ENCODE data around the gene PCSK5. TPM values are rescaled to one million over a fixed set of nuclear protein-coding genes. Genes with fewer than 3 reads are reported as not detected.

The PCSK5 gene
- total and polyA plus RNA-seq, 2 of the 8 experiments (the other 6 are each of a cell fraction or from before 2014, with no cell fraction given): 5.5 to 10.7 TPM

- Histone ChIP-seq H3K18ac (ENCODE audit: extremely low read depth, low read length) (no peak overlapping the region), H3K4me3 (ENCODE audit: extremely low read depth in 1 of 4, insufficient read depth in 2 of 4, low read depth in 3 of 4, low read length in 4 of 4) (no peak overlapping the region), H3K36me3 (ENCODE audit: control insufficient read depth in 2 of 4, insufficient read depth in 4 of 4, low read length in 3 of 4) (no peaks in the 10 kb centered on the region), H3K4ac (replicated peaks; ENCODE audit: insufficient read length, low read depth, low read length) (no peak overlapping the region), H4K91ac (replicated peaks; ENCODE audit: insufficient read length, low read length) (no peak overlapping the region), H3K79me1 (ENCODE audit: low read depth, low read length) (peaks cover 5% of the 10 kb centered on the region; the same call in 1 of the 2 replicates), H2BK5ac (ENCODE audit: low read depth, low read length) (no peak overlapping the region), H3K9me3 (ENCODE audit: insufficient read depth in 2 of 2, low read depth in 1 of 2, low read length in 1 of 2) (no peaks in the 10 kb centered on the region), H3K9ac (replicated peaks in 1 of 4; ENCODE audit: extremely low read depth in 1 of 4, low read depth in 3 of 4, low read length in 3 of 4) (no peak overlapping the region), H3K56ac (replicated peaks; ENCODE audit: insufficient read length, low read depth, low read length) (no peak overlapping the region), H3K4me2 (ENCODE audit: insufficient read depth in 1 of 2, low read depth in 2 of 2, low read length in 2 of 2) (no peak overlapping the region), H2AK5ac (ENCODE audit: low read depth, low read length) (no peak overlapping the region), H4K20me1 (replicated peaks in 1 of 2; ENCODE audit: control insufficient read depth in 1 of 2, insufficient read depth in 2 of 2, low read length in 2 of 2) (peaks cover 0 to 2% of the 10 kb centered on the region in 2 experiments), H3K4me1 (replicated peaks in 1 of 4; ENCODE audit: control insufficient read depth in 3 of 4, insufficient read depth in 4 of 4, low read length in 3 of 4) (peaks cover 0 to 8% (median 4%) of the 10 kb centered on the region in 4 experiments; a peak in 1 of 7 replicates), H3K23ac (ENCODE audit: insufficient read length) (no peak overlapping the region), H2BK20ac (ENCODE audit: low read length) (no peak overlapping the region), H4K8ac (ENCODE audit: extremely low read depth, insufficient read depth, low read length) (peak overlapping the region; percentile 31; the same call in 1 of the 2 replicates), H3K23me2 (ENCODE audit: low read depth, low read length) (no peaks in the 10 kb centered on the region), H2BK120ac (replicated peaks; ENCODE audit: low read depth, low read length) (no peak overlapping the region), H3K27ac (ENCODE audit: low read depth, low read length) (no peak overlapping the region), H3K79me2 (ENCODE audit: control insufficient read depth in 1 of 2, insufficient read depth in 2 of 2, low read length in 2 of 2) (peaks cover 0 to 75% of the 10 kb centered on the region in 2 experiments; a peak in 3 of 4 replicates), H4K5ac (ENCODE audit: insufficient read length, low read depth, low read length) (no peak overlapping the region), H2AFZ (ENCODE audit: low read length) (no peak overlapping the region), H3K14ac (ENCODE audit: insufficient read length) (no peak overlapping the region), H2BK12ac (ENCODE audit: low read depth, low read length) (no peak overlapping the region), H3K27me3 (replicated peaks in 1 of 4; ENCODE audit: control insufficient read depth in 3 of 4, extremely low read depth in 1 of 4, insufficient read depth in 3 of 4, low read length in 3 of 4) (no peaks in the 10 kb centered on the region), H2BK15ac (ENCODE audit: low read length) (no peak overlapping the region)
- FAIRE-seq (no peak), DNase-seq (ENCODE audit: low read depth in 1 of 2, low spot score in 2 of 2) (no peak)
- WGBS, 2 experiments (ENCODE audit: extremely low coverage in 1 of 2, insufficient coverage in 1 of 2, insufficient read length in 1 of 2, insufficient replicate concordance in 2 of 2, low coverage in 1 of 2, low lambda C conversion rate in 2 of 2, missing lambda C conversion rate in 1 of 2): 87% methylated on average over 4 of the region's 4 CpGs; no CpG with 5 or more reads in 1 of the 2 experiments
- ChIA-PET CTCF (ENCODE audit: partially characterized antibody) (no interaction called here), POLR2A (ENCODE audit: partially characterized antibody) (no interaction called here)
- TF ChIP-seq CREB1 (IDR thresholded peaks at IDR 0.05) (no peak), ATF3 (IDR thresholded peaks at IDR 0.05; ENCODE audit: insufficient read depth, low read depth, low read length) (no peak), SRF (IDR thresholded peaks at IDR 0.05; ENCODE audit: low read depth, low read length) (no peak), HDAC6 (IDR thresholded peaks at IDR 0.05; ENCODE audit: low read depth, low read length) (no peak), BCL11A (IDR thresholded peaks at IDR 0.05; ENCODE audit: low read depth in 2 of 2, low read length in 2 of 2) (no peak), SAP30 (IDR thresholded peaks at IDR 0.05; ENCODE audit: insufficient read depth, insufficient replicate concordance, low read length) (no peak), CTCF (IDR thresholded peaks at IDR 0.05; ENCODE audit: control extremely low read depth in 1 of 3, insufficient read depth in 1 of 3, low read depth in 1 of 3, low read length in 3 of 3) (no peak)
Observed at GRCh38 chr9:75910731-75911130, 20.3 kb downstream of the PCSK5 start.
